GM19035 (cell line): Measurements from ENCODE around the gene NECTIN1.

Source experiments
- ATAC-seq: cut with Tn5 transposase; IDR thresholded peaks from one replicate; pipeline ENCODE4 v1.9.1; 2021; ENCODE audit not compliant: unreplicated experiment

NECTIN1 gene

GRCh38 chr11:119755356-119756071 lies 26.5 kb upstream of the NECTIN1 start:
- no peak for ATAC-seq

GRCh38 chr11:119754656-119755355 lies 25.8 kb upstream of the NECTIN1 start:
- no peak for ATAC-seq

GRCh38 chr11:119754199-119754598 lies 25.2 kb upstream of the NECTIN1 start:
- no peak for ATAC-seq

GRCh38 chr11:119752946-119753345 lies 23.9 kb upstream of the NECTIN1 start:
- ATAC-seq: no peak

- ATAC-seq: no peak
Measured at GRCh38 chr11:119752345-119752871, 23.4 kb upstream of the NECTIN1 start.

GRCh38 chr11:119750056-119750455 lies 21.1 kb upstream of the NECTIN1 start:
- ATAC-seq: no peak

- ATAC-seq: no peak
Measured at GRCh38 chr11:119749006-119749565, 20.1 kb upstream of the NECTIN1 start.

- ATAC-seq: no peak
Measured at GRCh38 chr11:119747868-119748660, 19.1 kb upstream of the NECTIN1 start.

GRCh38 chr11:119745776-119746535 lies 17.0 kb upstream of the NECTIN1 start:
- ATAC-seq: no peak

- ATAC-seq: no peak
Measured at GRCh38 chr11:119745112-119745511, 16.1 kb upstream of the NECTIN1 start.

GRCh38 chr11:119744577-119744976 lies 15.6 kb upstream of the NECTIN1 start:
- no peak for ATAC-seq

GRCh38 chr11:119743006-119743405 lies 14.0 kb upstream of the NECTIN1 start:
- ATAC-seq: no peak

- ATAC-seq: no peak
Measured at GRCh38 chr11:119742263-119742861, 13.4 kb upstream of the NECTIN1 start.

GRCh38 chr11:119741369-119742262 lies 12.6 kb upstream of the NECTIN1 start:
- no peak for ATAC-seq

- no peak for ATAC-seq
Measured at GRCh38 chr11:119739975-119740374, 11.0 kb upstream of the NECTIN1 start.

GRCh38 chr11:119739021-119739703 lies 10.2 kb upstream of the NECTIN1 start:
- no peak for ATAC-seq

- no peak for ATAC-seq
Measured at GRCh38 chr11:119738059-119738439, 9.0 kb upstream of the NECTIN1 start.

- no peak for ATAC-seq
Measured at GRCh38 chr11:119737366-119738058, 8.5 kb upstream of the NECTIN1 start.
